ENCODE measurements around the gene DNAJC3.
"Not testable (repeated sequence)": the region's sequence is repeated elsewhere in the genome, so short reads cannot be mapped to it uniquely, and the experiment has no call there.

The DNAJC3 gene

DNA sequence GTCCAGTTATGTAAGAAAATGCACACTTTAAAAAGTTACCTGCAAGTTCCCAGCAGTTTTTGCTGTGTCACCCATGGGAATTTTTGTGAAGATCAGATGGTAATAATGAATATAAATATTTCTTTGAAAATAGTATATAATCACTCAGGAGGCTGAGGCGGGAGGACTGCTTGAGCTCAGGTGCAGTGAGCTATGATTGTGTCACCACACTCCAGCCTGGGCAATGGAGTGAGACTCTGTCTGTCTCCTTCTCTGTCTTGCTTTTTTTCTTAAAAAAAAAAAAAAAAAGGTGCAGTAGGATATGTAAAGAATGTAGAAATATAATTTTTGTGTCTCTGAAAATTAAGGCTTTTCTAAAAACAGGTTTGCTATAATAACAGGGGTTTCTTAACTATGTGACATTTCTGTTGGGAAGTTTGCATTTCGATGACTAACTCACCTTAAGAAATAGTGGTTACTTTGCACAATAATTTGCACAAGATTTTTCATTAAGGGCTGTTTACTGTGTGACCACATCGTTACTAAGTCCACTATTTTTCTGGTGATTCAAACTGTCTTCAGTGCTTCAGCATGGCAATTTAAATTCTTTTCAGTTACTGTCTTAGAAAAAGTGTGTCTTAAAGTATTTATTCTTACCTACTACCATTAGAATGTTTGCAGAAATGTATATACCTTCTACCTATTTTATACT lies 37.3 kb downstream of the DNAJC3 start:
- no peak for DNase-seq (ENCODE audit: low read depth in 2 of 2)

DNA sequence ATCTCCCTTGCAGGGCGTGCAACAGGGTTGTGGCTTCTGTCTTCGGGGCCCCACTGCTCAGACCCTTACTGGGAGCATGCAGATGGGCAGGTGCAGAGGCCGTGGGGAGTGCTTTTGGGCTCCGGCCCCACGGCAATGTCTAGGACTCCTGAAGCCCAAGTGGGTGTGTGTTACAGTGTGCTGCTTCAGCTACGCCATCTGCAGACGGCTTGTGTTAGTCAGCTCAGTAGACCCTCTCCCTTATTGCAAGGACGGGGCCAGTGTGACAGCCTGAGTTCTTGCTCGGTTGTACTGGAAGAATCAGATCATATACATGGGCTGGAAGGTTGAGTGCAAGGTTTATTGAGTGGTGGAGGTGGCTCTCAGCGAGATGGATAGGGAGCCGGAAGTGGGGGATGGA lies 39.3 kb downstream of the DNAJC3 start:
- DNase-seq (ENCODE audit: low read depth in 2 of 2): no peak

DNA sequence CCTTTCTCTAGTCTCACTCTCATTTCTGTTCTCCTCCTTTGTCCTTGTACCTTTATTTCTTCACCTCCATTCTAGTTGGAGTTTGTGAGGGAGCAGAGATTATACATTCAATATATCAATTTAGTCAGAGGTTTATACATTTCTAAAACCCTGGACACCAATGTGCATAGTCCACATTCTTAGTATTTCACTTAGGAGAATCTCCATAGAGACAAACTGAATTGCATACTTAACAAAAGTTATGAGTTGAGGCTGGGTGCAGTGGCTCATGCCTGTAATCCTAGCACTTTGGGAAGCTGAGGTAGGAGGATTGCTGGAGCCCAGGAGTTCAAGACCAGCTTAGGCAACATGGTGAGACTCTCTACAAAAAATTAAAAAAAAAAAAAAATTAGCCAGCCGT lies 45.3 kb downstream of the DNAJC3 start:
- DNase-seq (ENCODE audit: low read depth in 2 of 2): no peak

DNA sequence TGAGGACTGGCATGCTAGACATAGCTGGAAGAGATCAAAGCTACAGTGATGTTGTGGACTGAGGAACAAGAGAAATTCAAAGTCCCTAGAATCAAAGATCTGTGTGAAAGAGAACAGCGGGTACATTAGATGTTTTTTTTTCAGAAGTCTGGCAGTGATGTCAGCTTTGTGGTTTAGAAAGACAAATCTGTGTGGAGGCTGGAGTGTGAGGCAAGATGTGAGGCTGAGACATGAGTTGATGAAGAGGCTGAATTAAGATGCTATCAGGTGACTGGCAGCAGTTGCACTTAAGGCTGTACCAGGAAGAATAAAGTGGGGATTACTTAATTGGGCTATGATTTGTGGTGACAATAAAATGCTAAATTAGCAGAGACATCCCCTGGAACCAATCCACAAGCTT lies 46.5 kb downstream of the DNAJC3 start:
- DNase-seq (ENCODE audit: low read depth in 2 of 2): no peak

DNA sequence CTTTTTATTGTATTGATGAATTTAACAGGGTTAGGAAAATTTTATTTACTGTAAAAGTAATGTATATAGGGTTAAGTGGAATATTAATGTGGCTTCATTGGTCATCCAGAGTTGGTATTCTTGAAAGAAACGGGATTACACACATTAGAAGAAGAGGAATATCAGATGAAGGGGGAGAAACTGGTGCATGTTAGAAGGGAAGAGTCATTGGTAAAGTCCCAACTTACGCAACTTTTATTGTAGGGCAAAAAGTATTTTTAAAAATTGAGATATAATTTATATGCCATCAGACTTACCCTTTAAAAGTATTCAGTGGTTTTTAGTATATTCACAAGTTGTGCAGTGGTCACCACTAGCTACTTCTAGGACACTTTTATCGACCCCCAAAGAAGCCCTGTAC lies 47.3 kb downstream of the DNAJC3 start:
- no peak for DNase-seq (ENCODE audit: low read depth in 2 of 2)

DNA sequence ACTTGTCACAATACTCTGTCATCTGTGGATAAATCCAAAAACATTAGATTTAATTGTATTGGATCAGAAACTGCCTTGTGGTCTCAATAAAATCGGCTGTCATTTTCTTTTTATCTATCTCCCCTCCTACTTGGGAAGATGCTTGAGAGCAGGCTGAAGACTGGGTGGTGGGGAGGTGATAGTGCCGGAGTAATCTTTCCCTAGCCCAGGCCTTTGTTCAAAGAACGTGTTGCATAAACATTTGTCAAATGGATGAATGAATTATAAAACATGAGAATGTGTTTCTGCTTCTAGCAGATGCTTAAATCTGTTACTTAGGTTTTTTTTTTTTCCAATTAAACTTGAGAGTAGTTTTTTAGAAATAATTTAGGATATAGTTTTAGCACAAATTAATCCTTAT lies 49.9 kb downstream of the DNAJC3 start:
- DNase-seq (ENCODE audit: low read depth in 2 of 2): no peak

DNA sequence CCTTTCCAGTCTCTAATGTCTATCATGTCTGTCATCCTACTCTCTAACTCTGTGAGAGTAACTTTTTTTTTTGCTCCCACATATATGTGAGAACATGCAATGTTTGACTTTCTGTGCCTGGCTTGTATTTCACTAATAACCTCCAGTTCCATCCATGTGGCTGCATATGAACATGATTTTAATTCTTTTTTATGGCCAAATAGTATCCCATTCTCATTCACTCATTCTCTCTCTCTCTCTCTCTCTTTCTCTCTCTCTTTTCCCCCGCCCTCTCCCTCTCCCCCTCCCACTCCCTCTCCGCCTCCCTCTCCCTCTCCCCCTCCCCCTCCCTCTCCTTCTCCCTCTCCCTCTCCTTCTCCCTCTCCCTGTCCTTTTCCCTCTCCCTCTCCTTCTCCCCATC lies 52.0 kb downstream of the DNAJC3 start:
- DNase-seq (ENCODE audit: low read depth in 2 of 2): no peak

DNA sequence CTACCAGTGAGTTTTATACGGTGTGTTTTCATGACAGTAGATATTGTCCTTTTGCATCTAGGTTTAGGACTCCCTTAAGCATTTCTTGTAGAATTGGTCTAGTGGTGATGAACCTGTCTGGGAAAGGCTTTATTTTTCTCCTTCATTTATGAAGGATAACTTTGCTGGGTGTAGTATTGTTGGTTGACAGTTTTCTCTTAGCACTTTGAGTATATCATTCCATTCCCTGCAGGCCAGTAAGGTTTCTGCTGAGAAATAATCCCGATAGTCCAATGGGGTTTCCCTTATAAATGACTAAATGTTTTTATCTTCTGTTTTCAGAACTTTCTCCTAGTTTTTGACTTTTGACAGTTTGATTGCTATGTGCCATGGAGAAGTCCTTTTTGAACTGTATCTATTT lies 57.2 kb downstream of the DNAJC3 start:
- no peak for DNase-seq (ENCODE audit: low read depth in 2 of 2)

DNA sequence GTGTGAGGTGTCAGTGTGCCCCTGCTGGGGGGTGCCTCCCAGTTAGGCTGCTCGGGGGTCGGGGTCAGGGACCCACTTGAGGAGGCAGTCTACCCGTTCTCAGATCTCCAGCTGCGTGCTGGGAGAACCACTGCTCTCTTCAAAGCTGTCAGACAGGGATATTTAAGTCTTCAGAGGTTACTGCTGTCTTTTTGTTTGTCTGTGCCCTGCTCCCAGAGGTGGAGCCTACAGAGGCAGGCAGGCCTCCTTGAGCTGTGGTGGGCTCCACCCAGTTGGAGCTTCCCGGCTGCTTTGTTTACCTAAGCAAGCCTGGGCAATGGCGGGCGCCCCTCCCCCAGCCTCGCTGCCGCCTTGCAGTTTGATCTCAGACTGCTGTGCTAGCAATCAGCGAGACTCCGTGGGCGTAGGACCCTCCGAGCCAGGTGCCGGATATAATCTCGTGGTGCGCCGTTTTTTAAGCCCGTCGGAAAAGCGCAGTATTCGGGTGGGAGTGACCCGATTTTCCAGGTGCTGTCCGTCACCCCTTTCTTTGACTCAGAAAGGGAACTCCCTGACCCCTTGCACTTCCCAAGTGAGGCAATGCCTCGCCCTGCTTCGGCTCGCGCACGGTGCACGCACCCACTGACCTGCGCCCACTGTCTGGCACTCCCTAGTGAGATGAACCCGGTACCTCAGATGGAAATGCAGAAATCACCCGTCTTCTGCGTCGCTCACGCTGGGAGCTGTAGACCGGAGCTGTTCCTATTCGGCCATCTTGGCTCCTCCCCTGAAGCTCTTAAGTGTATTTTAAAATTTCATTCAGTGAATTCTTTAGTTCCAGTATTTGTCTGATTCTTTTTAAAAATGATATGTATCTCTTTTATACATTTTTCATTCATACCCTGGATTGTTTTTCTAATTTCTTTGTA lies 63.4 kb downstream of the DNAJC3 start:
- not testable (repeated sequence) for DNase-seq (ENCODE audit: low read depth in 2 of 2)

DNA sequence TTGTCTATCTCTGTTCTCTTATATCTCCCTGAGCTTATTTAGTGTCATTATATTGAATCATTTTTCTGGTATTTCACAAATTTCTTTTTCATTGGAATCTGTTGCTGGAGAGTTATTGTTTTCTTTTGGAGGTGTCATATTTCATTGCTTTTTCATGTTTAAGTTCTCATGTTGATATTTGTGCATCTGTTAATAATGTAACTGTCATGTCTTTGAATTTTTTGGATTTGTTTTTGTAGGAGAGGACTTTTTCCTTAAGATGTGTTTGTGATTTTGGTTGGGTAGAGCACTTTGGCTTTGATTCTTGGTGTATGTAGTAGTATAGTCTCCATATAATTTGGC lies 64.0 kb downstream of the DNAJC3 start:
- no peak for DNase-seq (ENCODE audit: low read depth in 2 of 2)

DNA sequence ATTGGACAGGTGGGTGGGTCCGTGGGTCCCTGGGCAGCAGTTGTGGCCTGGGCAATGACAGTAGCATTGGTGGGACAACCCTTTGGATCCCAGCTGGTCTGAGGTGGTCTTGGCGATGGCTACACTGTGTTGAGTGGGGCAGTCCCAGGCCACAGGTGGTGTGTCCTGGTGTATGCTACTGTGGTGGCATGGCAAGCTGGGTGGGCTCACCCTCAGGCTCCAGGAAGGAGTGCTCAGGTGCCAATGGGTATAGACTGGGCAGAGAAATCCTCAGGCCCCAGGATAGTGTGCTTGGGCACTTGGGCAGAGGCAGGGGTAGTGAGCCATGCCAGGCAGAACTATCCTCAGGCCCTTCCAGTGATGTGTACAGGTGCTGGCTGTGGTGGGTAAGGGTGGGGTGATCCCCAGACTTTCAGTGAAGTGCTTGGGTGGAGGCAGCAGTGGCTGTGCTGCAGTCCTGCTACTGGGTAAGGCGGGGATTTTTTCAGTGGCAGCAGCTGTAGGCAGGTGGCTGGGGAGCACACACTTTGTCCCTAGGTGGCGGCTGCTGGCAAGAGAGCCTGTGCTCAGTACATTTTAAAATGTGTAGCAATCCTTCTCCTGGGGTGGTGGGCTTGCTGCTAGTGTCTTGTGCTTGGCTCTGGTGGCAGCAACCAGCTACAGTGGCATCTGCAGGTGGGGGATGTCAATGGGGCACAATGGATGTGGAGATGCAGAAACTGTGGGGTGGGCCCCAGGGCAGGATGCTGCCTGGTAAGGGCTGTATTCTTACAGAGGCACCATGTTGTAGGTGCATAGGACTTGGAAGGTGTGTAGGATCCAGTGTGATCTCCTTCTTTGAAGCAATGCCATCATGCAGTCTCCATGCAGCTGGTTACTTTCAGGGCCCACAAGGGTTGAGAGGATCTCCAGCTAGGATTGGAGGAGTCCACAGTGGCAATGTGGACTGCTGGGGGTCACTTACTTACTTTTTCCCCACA lies 64.9 kb downstream of the DNAJC3 start:
- no peak for DNase-seq (ENCODE audit: low read depth in 2 of 2)

DNA sequence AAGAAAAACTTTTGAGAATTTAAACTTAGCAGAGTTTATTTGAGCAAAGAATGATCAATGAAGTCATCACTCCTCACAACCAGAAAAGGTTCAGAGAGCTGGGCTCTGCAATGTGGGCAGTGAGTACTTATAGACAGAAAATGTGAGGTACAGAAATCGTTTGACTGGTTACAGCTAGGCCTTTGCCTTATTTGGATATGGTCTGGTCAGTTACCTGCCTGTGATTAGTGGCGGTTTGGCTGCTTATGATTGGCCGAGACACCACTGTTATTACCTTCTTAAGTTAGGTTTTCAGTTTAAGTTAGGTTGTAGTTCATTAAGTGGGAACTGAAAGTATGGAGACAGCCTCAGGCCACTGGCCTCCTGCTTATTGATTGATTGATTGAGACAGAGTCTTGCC lies 66.3 kb downstream of the DNAJC3 start:
- no peak for DNase-seq (ENCODE audit: low read depth in 2 of 2)

DNA sequence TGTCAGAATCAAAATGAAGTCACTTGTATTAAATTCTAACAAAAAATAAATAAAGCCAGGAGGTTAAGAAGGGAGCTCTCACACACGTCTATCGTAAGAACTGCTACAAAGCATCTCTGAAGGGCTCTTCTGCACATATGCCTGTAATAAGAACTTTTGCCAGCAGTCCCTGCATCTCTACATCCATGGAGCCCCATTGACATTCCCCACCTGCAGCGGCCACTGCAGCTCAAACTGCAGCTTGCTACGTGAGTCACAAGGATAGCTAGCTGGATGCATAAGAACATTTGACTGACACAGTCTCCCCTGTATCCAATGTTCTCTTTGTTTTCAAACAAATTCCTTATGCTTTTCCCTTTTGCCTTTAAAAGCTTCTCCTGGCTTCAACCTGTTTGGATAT lies 68.3 kb downstream of the DNAJC3 start:
- no peak for DNase-seq (ENCODE audit: low read depth in 2 of 2)

DNA sequence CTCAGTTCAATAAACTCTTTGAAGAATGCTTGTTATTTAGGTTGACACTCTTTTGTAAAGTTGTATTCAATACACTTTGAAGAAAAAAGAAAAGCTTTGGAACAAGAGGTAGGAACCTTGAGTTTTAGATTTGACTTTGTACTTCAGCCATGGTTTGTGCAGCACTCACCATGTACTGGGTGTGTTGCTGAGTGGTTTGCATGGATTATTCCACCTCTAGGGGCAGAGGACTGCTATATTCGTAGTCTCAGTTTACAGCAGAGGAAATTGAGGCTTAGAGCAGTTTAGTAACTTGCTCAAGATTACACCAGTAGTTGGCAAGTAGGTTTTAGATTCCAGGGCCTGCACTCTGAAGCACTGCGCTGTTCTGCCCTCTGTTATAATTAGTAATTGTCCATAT lies 68.8 kb downstream of the DNAJC3 start:
- no peak for DNase-seq (ENCODE audit: low read depth in 2 of 2)

DNA sequence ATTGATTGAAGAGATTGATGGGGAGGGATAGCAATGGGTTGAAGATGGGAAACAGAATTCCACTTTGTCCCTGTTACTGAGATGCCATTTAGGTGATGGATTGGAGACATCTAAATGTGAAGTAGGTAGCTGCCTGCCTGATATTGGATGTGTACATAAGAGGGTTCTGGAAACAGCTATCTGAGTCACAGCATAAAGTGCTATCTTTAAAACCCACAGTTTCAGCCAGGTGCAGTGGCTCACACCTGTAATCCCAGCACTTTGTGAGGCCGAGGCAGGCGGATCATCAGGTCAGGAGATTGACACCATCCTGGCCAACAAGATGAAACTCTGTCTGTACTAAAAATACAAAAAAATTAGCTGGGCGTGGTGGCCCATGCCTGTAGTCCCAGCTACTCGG lies 72.6 kb downstream of the DNAJC3 start:
- DNase-seq (ENCODE audit: low read depth in 2 of 2): no peak

DNA sequence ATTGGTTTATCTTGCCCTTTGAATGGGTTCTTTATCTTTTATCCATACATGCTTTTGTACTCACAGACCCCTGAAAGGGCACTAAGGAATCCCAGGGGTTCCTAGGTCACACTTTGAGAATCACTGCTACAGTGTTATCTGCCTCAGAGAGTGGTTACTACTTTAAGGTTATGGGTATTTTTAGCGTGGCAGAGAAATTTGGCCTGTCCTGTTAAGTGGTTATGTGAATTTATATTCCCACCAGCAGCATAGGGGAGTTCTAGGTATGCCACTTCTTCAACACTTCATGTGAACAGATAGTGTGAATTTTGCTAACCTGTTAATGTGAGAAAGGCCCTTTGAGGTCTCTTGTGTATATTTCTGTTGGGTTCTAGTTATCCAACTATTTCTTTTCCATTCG lies 75.7 kb downstream of the DNAJC3 start:
- DNase-seq (ENCODE audit: low read depth in 2 of 2): no peak

DNA sequence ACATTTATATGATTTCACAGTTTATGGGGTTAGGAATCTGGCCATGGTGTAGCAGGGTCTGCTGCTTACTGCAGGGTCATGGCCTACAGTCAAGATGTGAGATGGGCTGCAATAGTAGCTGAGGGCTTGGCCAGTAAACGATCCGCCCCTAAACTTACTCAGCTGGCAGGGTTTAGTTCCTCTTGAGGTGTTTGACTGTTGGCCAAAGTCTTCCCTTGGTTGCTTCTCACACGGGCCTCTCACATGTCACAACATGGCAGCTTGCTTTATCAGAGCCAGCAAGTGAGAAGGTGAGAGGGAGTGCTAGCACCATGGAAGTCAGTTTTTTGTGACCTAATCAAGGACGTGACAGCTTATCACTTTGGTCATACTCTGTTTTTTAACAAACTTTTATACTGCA lies 77.1 kb downstream of the DNAJC3 start:
- DNase-seq (ENCODE audit: low read depth in 2 of 2): no peak

DNA sequence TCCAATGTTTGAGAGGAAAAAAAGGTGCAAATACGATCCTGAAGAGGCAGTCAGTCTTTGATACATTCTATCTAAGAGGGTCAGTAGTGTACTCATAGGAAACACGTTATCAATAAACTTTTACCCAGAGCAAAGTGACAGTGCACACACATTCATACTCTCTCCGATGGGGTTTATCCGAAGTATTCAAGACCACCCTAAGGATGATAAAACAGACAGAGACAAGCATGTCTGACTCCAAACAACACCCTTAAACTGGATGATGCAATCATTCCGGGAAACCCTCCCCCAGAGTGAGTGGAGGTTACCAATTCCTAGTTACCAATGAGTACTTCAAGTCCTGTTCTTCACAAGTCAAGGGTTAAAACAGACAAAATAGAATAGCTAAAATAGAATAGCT lies 79.1 kb downstream of the DNAJC3 start:
- DNase-seq (ENCODE audit: low read depth in 2 of 2): no peak

DNA sequence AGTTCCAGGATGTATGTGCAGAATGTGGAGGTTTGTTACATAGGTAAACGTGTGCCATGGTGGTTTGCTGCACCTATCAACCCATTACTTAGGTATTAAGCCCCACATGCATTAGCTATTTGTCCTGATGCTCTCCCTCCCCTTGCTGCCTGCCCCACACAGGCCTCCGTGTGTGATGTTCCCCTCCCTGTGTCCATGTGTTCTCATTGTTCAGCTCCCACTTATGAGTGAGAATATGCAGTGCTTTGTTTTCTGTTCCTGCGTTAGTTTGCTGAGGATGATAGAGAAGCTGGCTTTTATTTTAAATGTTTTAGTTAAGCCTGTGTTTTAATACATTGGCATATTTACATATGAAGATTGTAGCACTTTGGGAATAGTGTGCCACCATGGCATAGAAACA lies 85.7 kb downstream of the DNAJC3 start:
- not testable (repeated sequence) for DNase-seq (ENCODE audit: low read depth in 2 of 2)

DNA sequence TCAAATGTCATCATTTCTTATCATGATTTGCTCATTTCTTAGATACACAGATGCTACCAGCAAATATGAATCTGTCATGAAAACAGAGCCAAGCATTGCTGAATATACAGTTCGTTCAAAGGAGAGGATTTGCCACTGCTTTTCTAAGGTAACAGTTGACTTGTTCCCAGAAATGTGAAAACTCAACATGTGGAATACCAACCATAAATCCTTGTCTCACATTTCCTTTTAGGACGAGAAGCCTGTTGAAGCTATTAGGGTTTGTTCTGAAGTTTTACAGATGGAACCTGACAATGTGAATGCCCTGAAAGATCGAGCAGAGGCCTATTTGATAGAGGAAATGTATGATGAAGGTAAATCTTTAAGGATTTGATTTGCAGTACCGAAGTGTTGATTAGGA lies 86.7 kb downstream of the DNAJC3 start:
- no peak for DNase-seq (ENCODE audit: low read depth in 2 of 2)

DNA sequence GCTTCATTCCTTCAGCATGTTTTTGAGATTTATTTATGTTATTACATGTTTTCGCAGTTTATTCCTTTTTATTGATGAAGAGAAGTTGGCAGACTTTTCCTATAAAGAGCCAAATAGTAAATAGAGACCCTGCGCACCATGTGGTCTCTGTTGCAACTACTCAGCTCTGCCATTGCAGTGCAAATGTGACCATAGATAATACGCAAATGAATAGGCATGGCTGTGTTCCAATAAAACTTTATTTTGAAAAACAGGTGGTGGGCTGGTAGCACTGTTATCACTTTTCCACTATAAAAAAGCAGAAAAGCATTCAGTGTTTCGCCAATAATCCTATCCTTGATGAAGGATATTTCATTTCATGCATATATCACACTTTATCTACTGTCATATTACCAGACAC lies 95.0 kb downstream of the DNAJC3 start:
- no peak for DNase-seq (ENCODE audit: low read depth in 2 of 2)

DNA sequence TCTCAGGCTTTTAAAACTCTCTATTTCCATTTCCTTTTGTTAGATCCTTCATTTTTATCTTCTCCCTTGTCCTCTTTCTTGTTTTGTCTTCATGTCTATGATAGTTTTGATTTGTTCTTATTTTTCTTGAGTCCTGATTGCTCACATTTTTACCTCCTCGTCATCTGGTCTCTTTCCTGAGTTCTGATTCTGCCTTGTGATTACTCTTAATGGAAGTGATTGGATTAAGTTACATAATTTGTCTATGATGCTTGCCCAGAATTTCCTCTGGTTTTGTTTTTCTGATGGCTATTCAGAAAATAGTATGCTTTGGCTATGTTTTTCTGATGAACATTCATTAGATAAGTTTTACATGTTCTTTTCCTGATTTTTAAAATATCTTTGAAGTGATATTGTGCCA lies 102.6 kb downstream of the DNAJC3 start:
- DNase-seq (ENCODE audit: low read depth in 2 of 2): no peak

Data from stimulated activated CD4-positive, alpha-beta T cell treated with anti-CD3 and anti-CD28 coated beads, Interleukin-4, amount 100 ng/mL, for 48 hours (primary cell).